HG03521 (cell line): ENCODE results near the gene GDF2.

Source experiments
- ATAC-seq: cut with Tn5 transposase; IDR thresholded peaks from one replicate; pipeline ENCODE4 v1.9.1; 2021; ENCODE audit warnings: mild to moderate bottlenecking, moderate library complexity; ENCODE audit not compliant: unreplicated experiment

Gene GDF2

GRCh38 chr10:47290338-47290737 is 31.9 kb upstream of the GDF2 start:
- no peak for ATAC-seq

GRCh38 chr10:47291682-47292081 is 30.6 kb upstream of the GDF2 start:
- ATAC-seq = no peak

- ATAC-seq = no peak
Observed at GRCh38 chr10:47294057-47294456, 28.2 kb upstream of the GDF2 start.

- ATAC-seq = no peak
Observed at GRCh38 chr10:47294501-47294900, 27.8 kb upstream of the GDF2 start.

GRCh38 chr10:47295411-47295810 is 26.8 kb upstream of the GDF2 start:
- ATAC-seq = no peak

- ATAC-seq = no peak
Observed at GRCh38 chr10:47296156-47296894, 25.9 kb upstream of the GDF2 start.

GRCh38 chr10:47296941-47297340 is 25.3 kb upstream of the GDF2 start:
- ATAC-seq = no peak

GRCh38 chr10:47297866-47298540 is 24.3 kb upstream of the GDF2 start:
- ATAC-seq = no peak

- ATAC-seq = no peak
Observed at GRCh38 chr10:47298715-47299114, 23.5 kb upstream of the GDF2 start.

- ATAC-seq = no peak
Observed at GRCh38 chr10:47299611-47300428, 22.4 kb upstream of the GDF2 start, which contains the start of gene GDF10. GDF10 (plus strand) TSS chr10:47300197; CDS start chr10:47300652, 455 bp downstream.

GRCh38 chr10:47300429-47300931 is 21.8 kb upstream of the GDF2 start:
- ATAC-seq = no peak

- no peak for ATAC-seq
Observed at GRCh38 chr10:47301833-47302232, 20.4 kb upstream of the GDF2 start.

GRCh38 chr10:47303105-47303504 is 19.1 kb upstream of the GDF2 start:
- no peak for ATAC-seq

GRCh38 chr10:47303866-47304265 is 18.4 kb upstream of the GDF2 start:
- no peak for ATAC-seq

- ATAC-seq = no peak
Observed at GRCh38 chr10:47305566-47305965, 16.7 kb upstream of the GDF2 start.

GRCh38 chr10:47306387-47307210 is 15.7 kb upstream of the GDF2 start:
- no peak for ATAC-seq

- no peak for ATAC-seq
Observed at GRCh38 chr10:47307381-47307780, 14.9 kb upstream of the GDF2 start.

- ATAC-seq = no peak
Observed at GRCh38 chr10:47308775-47309174, 13.5 kb upstream of the GDF2 start.

- ATAC-seq = no peak
Observed at GRCh38 chr10:47309408-47310089, 12.7 kb upstream of the GDF2 start.

GRCh38 chr10:47310090-47310505 is 12.2 kb upstream of the GDF2 start:
- no peak for ATAC-seq
